ENCODE results near the gene ARHGEF5. TPM values are rescaled to one million over a fixed set of nuclear protein-coding genes. Genes with fewer than 3 reads are reported as not detected.

ARHGEF5 gene
- total RNA-seq, 3 donors from 2014 or later (not counting 1 experiment from before 2014, with no cell fraction given), result 1.2 to 2.1 (median 1.8) TPM

- no peak overlapping the region for H3K4me3 ChIP-seq (ENCODE audit: low read length)
Measured at GRCh38 chr7:144391823-144392255, 36.6 kb downstream of the ARHGEF5 start.

GRCh38 chr7:144397086-144397485 lies 41.9 kb downstream of the ARHGEF5 start:
- Histone ChIP-seq H3K27ac (ENCODE audit: low read length) (no peak overlapping the region), H3K9me3 (ENCODE audit: control insufficient read depth, insufficient read depth, low read length) (no peaks in the 10 kb centered on the region), H3K36me3 (ENCODE audit: control insufficient read depth, insufficient read depth, low read length) (no peaks in the 10 kb centered on the region), H3K4me3 (ENCODE audit: low read length) (no peak overlapping the region), H3K27me3 (ENCODE audit: control insufficient read depth, insufficient read depth, low read length) (no peaks in the 10 kb centered on the region), H3K4me1 (ENCODE audit: control insufficient read depth, insufficient read depth, low read length) (peaks cover under 1% of the 10 kb centered on the region)
- Mint-ChIP-seq H3K9me3 (no peaks in the 10 kb centered on the region), H3K4me3 (no peak overlapping the region), H3K36me3 (no peaks in the 10 kb centered on the region), H3K27ac (no peak overlapping the region), H3K4me1 (no peaks in the 10 kb centered on the region), H3K27me3 (ENCODE audit: low read depth in 2 of 2) (peaks cover 4 to 8% of the 10 kb centered on the region in 2 donors)
- no peak for DNase-seq
- WGBS (ENCODE audit: insufficient coverage), result 55% methylated on average over 4 of the region's 4 CpGs
- no peak for ATAC-seq
- no peak for TF ChIP-seq CTCF (IDR thresholded peaks at IDR 0.05)
- intact Hi-C loops (cut with micrococcal nuclease), result loop anchor here (5.0 kb wide), 1 partner anchor 230 kb away; no protein-coding TSS in a partner anchor

More at GRCh38 chr7:144391823-144392255, 36.6 kb downstream of the ARHGEF5 start:
- H3K36me3 ChIP-seq (ENCODE audit: control insufficient read depth, insufficient read depth, low read length), result no peaks in the 10 kb centered on the region
- Mint-ChIP-seq H3K27me3 (ENCODE audit: low read depth in 2 of 2) (peaks cover 0 to 4% of the 10 kb centered on the region in 2 donors), H3K4me1 (peaks cover 0 to 5% of the 10 kb centered on the region in 2 donors), H3K9me3 (no peaks in the 10 kb centered on the region), H3K36me3 (no peaks in the 10 kb centered on the region), H3K4me3 (no peak overlapping the region), H3K27ac (no peak overlapping the region)
- intact Hi-C loops (cut with micrococcal nuclease), result no loop called here
- TF ChIP-seq CTCF (IDR thresholded peaks at IDR 0.05), result peak; percentile 71
- ATAC-seq, result peak; percentile 67 to 84 (median 74)
- no peaks in the 10 kb centered on the region for H3K27me3 ChIP-seq (ENCODE audit: control insufficient read depth, insufficient read depth, low read length)
- peaks cover 5% of the 10 kb centered on the region for H3K4me1 ChIP-seq (ENCODE audit: control insufficient read depth, insufficient read depth, low read length)
- H3K27ac ChIP-seq (ENCODE audit: low read length), result no peak overlapping the region
- H3K9me3 ChIP-seq (ENCODE audit: control insufficient read depth, insufficient read depth, low read length), result no peaks in the 10 kb centered on the region
- peak in 1 of 2 donors; percentile 76 for DNase-seq
- 9% methylated on average over 8 of the region's 8 CpGs for WGBS (ENCODE audit: insufficient coverage)

GRCh38 chr7:144398291-144398690 lies 43.1 kb downstream of the ARHGEF5 start:
- no peak overlapping the region for H3K4me3 Mint-ChIP-seq
- intact Hi-C loops (cut with micrococcal nuclease), result loop anchor here (5.0 kb wide), 1 partner anchor 231 kb away; no protein-coding TSS in a partner anchor
- DNase-seq, result no peak
- WGBS (ENCODE audit: insufficient coverage), result 83% methylated on average over 9 of the region's 9 CpGs
- Histone ChIP-seq H3K4me3 (ENCODE audit: low read length) (no peak overlapping the region), H3K36me3 (ENCODE audit: control insufficient read depth, insufficient read depth, low read length) (no peaks in the 10 kb centered on the region), H3K27me3 (ENCODE audit: control insufficient read depth, insufficient read depth, low read length) (no peaks in the 10 kb centered on the region), H3K27ac (ENCODE audit: low read length) (no peak overlapping the region), H3K9me3 (ENCODE audit: control insufficient read depth, insufficient read depth, low read length) (no peaks in the 10 kb centered on the region), H3K4me1 (ENCODE audit: control insufficient read depth, insufficient read depth, low read length) (no peaks in the 10 kb centered on the region)
- H3K9me3 Mint-ChIP-seq, result no peaks in the 10 kb centered on the region
- no peak overlapping the region for H3K27ac Mint-ChIP-seq
- no peak for ATAC-seq
- peaks cover 4 to 8% of the 10 kb centered on the region in 2 donors for H3K27me3 Mint-ChIP-seq (ENCODE audit: low read depth in 2 of 2)
- no peaks in the 10 kb centered on the region for H3K4me1 Mint-ChIP-seq
- TF ChIP-seq CTCF (IDR thresholded peaks at IDR 0.05), result no peak
- H3K36me3 Mint-ChIP-seq, result no peaks in the 10 kb centered on the region

GRCh38 chr7:144398911-144399310 lies 43.7 kb downstream of the ARHGEF5 start:
- H3K4me1 Mint-ChIP-seq, result no peaks in the 10 kb centered on the region
- H3K27me3 Mint-ChIP-seq (ENCODE audit: low read depth in 2 of 2), result peaks cover 4 to 8% of the 10 kb centered on the region in 2 donors
- intact Hi-C loops (cut with micrococcal nuclease), result loop anchor here (5.0 kb wide), 1 partner anchor 232 kb away; no protein-coding TSS in a partner anchor
- no peaks in the 10 kb centered on the region for H3K9me3 Mint-ChIP-seq
- no peak for TF ChIP-seq CTCF (IDR thresholded peaks at IDR 0.05)
- Histone ChIP-seq H3K36me3 (ENCODE audit: control insufficient read depth, insufficient read depth, low read length) (no peaks in the 10 kb centered on the region), H3K9me3 (ENCODE audit: control insufficient read depth, insufficient read depth, low read length) (no peaks in the 10 kb centered on the region), H3K4me3 (ENCODE audit: low read length) (no peak overlapping the region), H3K27ac (ENCODE audit: low read length) (no peak overlapping the region), H3K4me1 (ENCODE audit: control insufficient read depth, insufficient read depth, low read length) (peaks cover under 1% of the 10 kb centered on the region), H3K27me3 (ENCODE audit: control insufficient read depth, insufficient read depth, low read length) (no peaks in the 10 kb centered on the region)
- H3K27ac Mint-ChIP-seq, result no peak overlapping the region
- no peak for DNase-seq
- H3K4me3 Mint-ChIP-seq, result no peak overlapping the region
- ATAC-seq, result no peak
- 94% methylated on average over 5 of the region's 6 CpGs for WGBS (ENCODE audit: insufficient coverage)
- H3K36me3 Mint-ChIP-seq, result no peaks in the 10 kb centered on the region
